Measurements from ENCODE around the gene LENEP.

Gene LENEP

DNA sequence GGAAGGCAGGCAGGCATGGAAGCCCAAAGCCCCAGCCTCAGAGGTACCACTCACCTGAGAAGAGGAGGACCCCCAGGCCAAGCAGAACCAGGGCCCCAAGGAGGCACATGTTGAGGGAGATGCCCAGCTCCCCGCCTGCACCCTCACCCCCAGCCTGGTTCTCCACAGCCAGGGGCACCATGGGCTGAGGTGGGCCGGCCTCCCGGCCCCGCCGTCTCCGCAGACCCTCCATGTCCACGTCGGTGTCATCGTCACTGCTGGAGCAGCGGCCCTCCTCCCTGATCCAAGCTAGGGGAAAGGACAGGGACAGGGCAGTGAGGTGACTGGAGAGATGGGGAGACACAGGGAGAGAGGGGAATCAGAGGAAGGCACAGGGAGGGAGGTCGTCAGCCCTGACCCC is 45.3 kb upstream of the LENEP start:
- DNase-seq (ENCODE audit: low read depth) = no peak
- TF ChIP-seq CTCF (IDR thresholded peaks at IDR 0.05; ENCODE audit: control insufficient read depth, extremely low read depth, insufficient read depth) = no peak
- no peak overlapping the region for H3K4me3 ChIP-seq (ENCODE audit: low read depth, low read length)

DNA sequence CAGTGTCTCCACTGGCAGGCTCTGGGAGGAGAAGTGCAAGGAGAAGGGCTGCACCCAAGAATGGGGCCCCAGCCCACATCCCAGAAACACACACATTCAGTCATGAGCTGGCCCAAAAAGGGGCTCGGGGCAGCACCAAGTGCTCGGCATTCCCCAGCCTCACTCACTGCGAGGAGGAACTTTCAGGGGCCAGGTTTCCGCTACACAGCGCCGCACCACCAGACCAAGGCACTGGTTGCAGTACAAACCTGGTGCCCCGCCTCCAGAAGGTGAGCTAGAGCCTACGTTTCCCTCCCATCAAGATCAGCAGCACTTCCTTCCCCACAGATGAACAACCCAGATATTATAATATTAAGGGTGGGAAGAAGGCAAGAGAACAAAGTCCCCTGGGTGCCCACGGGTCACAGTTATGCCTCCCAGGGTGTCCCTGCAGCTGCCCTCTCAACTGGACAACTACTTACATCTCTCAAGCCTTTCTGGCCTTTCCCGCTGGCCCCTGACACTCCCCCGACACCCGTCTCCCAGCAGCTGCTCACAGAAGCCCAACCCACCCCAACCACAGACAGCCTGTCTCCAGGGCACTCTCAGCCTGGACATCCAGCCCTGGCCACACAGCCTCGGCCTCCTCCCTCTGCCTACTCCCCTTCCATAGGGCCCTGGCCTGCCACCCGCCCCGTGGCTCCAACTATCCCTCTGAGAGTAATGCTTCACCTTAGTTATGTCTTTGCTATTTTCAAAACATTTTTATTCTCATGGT is 41.3 kb upstream of the LENEP start:
- TF ChIP-seq CTCF (IDR thresholded peaks at IDR 0.05; ENCODE audit: control insufficient read depth, extremely low read depth, insufficient read depth) = no peak
- H3K4me3 ChIP-seq (ENCODE audit: low read depth, low read length) = no peak overlapping the region
- no peak for DNase-seq (ENCODE audit: low read depth)

GRCh38 chr1:154952664-154953063 is 40.7 kb upstream of the LENEP start:
- no peak for DNase-seq (ENCODE audit: low read depth)
- no peak for TF ChIP-seq CTCF (IDR thresholded peaks at IDR 0.05; ENCODE audit: control insufficient read depth, extremely low read depth, insufficient read depth)

DNA sequence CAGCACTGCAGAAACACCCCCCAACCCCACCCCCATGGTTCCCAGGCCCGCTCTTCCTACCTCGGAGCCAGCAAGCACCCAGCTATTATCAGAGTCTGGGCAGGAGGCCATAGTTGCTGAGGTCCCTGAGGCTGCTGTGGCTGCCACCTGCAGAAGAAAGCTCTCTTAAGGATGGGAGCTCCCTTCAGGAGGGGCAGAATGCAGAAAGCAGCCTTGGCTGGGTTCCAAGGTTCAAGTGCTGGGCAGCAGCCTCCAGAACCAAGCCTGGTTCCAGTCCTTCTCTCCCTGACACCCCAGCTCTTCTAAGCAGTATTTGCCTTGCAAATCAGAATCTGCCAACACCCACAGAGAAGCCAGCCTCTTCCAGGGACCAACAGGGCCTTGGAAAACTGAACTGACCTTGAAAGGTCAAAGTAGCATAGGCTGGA is 39.8 kb upstream of the LENEP start:
- H3K4me3 ChIP-seq (ENCODE audit: low read depth, low read length) = no peak overlapping the region
- TF ChIP-seq CTCF (IDR thresholded peaks at IDR 0.05; ENCODE audit: control insufficient read depth, extremely low read depth, insufficient read depth) = no peak
- no peak for DNase-seq (ENCODE audit: low read depth)

More at GRCh38 chr1:154952664-154953063, 40.7 kb upstream of the LENEP start:
- no peak overlapping the region for H3K4me3 ChIP-seq (ENCODE audit: low read depth, low read length)

GRCh38 chr1:154954541-154954940 is 38.8 kb upstream of the LENEP start:
- TF ChIP-seq CTCF (IDR thresholded peaks at IDR 0.05; ENCODE audit: control insufficient read depth, extremely low read depth, insufficient read depth) = no peak
- H3K4me3 ChIP-seq (ENCODE audit: low read depth, low read length) = no peak overlapping the region
- DNase-seq (ENCODE audit: low read depth) = no peak

GRCh38 chr1:154955039-154955717 is 38.2 kb upstream of the LENEP start:
- no peak for TF ChIP-seq CTCF (IDR thresholded peaks at IDR 0.05; ENCODE audit: control insufficient read depth, extremely low read depth, insufficient read depth)
- no peak for DNase-seq (ENCODE audit: low read depth)
- peak overlapping the region; percentile 63 for H3K4me3 ChIP-seq (ENCODE audit: low read depth, low read length)

All from LNCaP clone FGC (cell line).